GM19035 (cell line): Measurements from ENCODE around the gene GATB.

Source experiments
- ATAC-seq: cut with Tn5 transposase; IDR thresholded peaks from one replicate; pipeline ENCODE4 v1.9.1; 2021; ENCODE audit not compliant: unreplicated experiment

The GATB gene

GRCh38 chr4:151786158-151786495 lies 25.3 kb upstream of the GATB start:
- no peak for ATAC-seq

- ATAC-seq = no peak
Measured at GRCh38 chr4:151785484-151786157, 24.8 kb upstream of the GATB start.

GRCh38 chr4:151784706-151785105 lies 23.9 kb upstream of the GATB start:
- ATAC-seq = no peak

- no peak for ATAC-seq
Measured at GRCh38 chr4:151783867-151784266, 23.1 kb upstream of the GATB start.

GRCh38 chr4:151782296-151782695 lies 21.5 kb upstream of the GATB start:
- ATAC-seq = no peak

- no peak for ATAC-seq
Measured at GRCh38 chr4:151781026-151781425, 20.2 kb upstream of the GATB start.

- ATAC-seq = no peak
Measured at GRCh38 chr4:151777471-151777870, 16.7 kb upstream of the GATB start.

GRCh38 chr4:151774324-151774723 lies 13.5 kb upstream of the GATB start:
- ATAC-seq = no peak

GRCh38 chr4:151772274-151772673 lies 11.5 kb upstream of the GATB start:
- ATAC-seq = no peak

- ATAC-seq = no peak
Measured at GRCh38 chr4:151771664-151772063, 10.9 kb upstream of the GATB start.

GRCh38 chr4:151770154-151770553 lies 9.3 kb upstream of the GATB start:
- no peak for ATAC-seq

- no peak for ATAC-seq
Measured at GRCh38 chr4:151768835-151769234, 8.0 kb upstream of the GATB start.

GRCh38 chr4:151766691-151767090 lies 5.9 kb upstream of the GATB start:
- ATAC-seq = no peak

GRCh38 chr4:151760002-151760401 lies 805 bp downstream of the GATB start:
- no peak for ATAC-seq

- no peak for ATAC-seq
Measured at GRCh38 chr4:151753056-151753455, 7.8 kb downstream of the GATB start.

GRCh38 chr4:151750156-151750555 lies 10.7 kb downstream of the GATB start:
- no peak for ATAC-seq

GRCh38 chr4:151745481-151746231 lies 15.2 kb downstream of the GATB start:
- no peak for ATAC-seq

- ATAC-seq = no peak
Measured at GRCh38 chr4:151744614-151745013, 16.2 kb downstream of the GATB start.

GRCh38 chr4:151743894-151744293 lies 16.9 kb downstream of the GATB start:
- ATAC-seq = no peak

- no peak for ATAC-seq
Measured at GRCh38 chr4:151743128-151743854, 17.5 kb downstream of the GATB start.

GRCh38 chr4:151738720-151739517 lies 21.9 kb downstream of the GATB start:
- ATAC-seq = no peak
